NCI-H2029 (cell line): ENCODE measurements around the gene ANKRD29.
"Not testable (repeated sequence)": the region's sequence is repeated elsewhere in the genome, so short reads cannot be mapped to it uniquely, and the experiment has no call there.

ENCODE experiments used
- DNase-seq: peaks from one replicate; lab custom pipeline; 2025; lab: John Stamatoyannopoulos, UW

Gene ANKRD29

DNA sequence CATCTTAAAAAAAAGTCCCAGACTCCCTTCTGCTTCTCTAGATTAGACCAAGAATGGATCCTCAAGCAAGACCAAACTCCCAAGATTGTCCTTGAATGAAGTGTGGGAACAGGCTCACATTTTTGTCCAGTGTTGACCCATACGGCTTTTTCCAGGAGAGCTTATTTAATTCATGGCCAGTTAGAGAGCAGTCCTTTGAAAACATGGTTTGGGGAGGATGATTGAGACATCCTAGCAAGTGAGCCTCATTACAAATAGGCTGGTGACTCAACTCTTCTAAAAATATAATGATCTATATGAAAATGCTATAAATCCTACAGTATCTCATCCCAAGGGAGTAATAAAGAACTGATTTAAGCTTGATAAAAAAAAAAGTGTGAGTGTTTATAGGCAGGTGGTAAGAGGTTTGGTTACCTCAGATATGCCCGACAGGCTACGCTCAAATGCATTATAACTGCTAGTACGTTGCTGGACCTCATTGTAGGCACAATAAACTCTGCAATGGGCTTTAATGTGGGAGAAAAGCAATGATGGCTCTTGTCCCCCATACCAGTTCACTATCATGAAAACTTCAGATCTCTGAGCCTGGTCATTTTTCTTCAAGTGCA is 17.0 kb downstream of the ANKRD29 start:
- DNase-seq, result no peak

- DNase-seq, result no peak
Measured at GRCh38 chr18:23643815-23644490, 18.8 kb downstream of the ANKRD29 start.

DNA sequence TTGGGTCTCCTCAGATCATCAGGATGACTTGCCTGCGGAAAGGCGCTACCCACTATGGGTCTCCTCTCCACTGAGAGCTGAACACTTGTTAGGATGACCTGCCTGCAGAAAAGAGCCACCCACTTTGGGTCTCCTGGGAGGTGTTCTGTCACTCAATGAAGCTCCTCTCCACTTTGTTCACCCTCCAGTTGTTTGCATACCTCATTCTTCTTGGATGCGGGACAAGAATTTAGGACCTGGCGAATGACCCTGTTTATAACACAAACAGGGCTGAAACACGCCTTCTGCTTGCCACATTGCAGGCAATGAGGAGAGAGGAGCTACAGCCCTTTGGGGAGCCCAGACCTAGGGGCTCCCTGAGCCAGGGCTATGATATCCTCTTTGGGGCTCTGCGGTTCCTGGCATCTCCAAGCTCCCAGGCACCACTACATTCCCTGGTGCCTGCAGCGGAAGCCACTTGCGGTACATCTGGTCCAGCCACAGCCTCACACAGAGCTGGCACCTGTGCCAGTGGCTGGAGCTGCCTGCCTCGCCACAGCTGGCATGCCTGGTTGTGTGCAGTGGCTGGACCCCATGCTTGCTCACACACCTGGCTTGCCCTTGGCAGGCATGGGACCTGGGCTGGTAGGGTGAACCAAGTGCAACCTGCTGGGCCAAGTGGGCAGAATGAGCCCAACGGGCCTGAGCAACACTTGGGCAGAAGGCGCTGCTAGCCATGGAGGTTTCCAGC is 20.6 kb downstream of the ANKRD29 start:
- no peak for DNase-seq

DNA sequence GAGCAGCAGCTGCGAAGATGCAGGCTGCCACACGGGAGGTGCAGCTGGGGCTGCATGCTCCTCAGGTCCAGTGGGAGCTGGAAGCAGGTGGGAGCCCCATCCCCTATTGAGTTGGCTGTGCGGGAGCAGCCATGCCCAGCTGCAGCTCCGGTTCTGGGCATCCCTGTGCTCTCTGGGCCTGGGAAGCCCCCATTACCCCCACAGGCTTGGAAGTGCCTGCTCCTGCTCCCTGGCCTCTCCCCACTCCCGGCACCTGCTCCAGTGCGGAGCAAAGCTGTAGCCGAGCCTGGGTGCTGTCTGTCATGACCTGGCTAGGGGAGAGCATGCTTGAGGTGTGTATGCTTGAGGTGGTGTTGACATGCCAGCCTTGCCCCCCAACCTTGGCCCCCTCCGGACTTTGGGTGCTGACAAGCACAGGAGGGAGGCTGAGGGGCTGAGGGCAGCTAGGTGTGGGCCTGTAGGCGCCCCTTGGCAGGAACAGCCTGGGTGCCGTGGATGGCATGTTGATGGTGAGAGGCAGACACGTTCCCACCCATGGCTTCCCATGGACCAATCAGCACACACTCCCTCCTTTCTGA is 21.5 kb downstream of the ANKRD29 start:
- no peak for DNase-seq

DNA sequence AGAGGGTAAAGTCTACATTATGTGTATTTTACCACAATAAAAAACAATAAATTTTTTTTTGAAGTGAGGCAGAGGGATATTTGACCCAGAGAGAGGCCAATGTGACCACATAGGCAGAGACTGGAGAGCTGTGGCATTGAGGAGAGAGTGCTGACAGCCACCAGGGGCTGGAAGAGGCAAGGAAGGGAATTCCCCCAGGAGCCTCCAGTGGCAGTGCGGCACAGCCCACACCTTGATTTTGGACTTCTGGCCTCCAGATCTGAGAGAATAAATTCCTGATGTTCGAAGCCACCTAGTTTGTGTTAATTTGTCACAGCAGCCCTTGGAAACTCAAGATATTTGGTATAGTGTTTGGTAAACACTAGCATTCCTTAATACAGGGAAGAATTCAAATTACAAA is 22.7 kb downstream of the ANKRD29 start:
- DNase-seq, result no peak

DNA sequence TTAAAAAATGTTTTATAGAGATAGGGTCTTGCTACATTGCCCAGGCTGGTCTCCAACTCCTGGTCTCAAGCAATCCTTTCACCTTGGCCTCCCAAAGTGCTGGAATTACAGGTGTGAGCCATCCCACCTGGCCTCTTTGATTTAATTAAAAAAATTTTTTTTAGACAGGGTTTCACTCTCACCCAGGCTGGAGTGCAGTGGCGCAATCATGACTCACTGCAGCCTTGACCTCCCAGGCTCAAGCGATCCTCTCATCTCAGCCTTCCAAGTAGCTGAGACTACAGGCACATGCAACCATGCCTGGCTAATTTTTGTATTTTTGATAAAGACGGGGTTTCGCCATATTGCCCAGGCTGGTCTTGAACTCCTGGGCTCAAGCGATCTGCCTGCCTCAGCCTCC is 26.3 kb downstream of the ANKRD29 start:
- not testable (repeated sequence) for DNase-seq

- no peak for DNase-seq
Measured at GRCh38 chr18:23636071-23636399, 26.7 kb downstream of the ANKRD29 start.

DNA sequence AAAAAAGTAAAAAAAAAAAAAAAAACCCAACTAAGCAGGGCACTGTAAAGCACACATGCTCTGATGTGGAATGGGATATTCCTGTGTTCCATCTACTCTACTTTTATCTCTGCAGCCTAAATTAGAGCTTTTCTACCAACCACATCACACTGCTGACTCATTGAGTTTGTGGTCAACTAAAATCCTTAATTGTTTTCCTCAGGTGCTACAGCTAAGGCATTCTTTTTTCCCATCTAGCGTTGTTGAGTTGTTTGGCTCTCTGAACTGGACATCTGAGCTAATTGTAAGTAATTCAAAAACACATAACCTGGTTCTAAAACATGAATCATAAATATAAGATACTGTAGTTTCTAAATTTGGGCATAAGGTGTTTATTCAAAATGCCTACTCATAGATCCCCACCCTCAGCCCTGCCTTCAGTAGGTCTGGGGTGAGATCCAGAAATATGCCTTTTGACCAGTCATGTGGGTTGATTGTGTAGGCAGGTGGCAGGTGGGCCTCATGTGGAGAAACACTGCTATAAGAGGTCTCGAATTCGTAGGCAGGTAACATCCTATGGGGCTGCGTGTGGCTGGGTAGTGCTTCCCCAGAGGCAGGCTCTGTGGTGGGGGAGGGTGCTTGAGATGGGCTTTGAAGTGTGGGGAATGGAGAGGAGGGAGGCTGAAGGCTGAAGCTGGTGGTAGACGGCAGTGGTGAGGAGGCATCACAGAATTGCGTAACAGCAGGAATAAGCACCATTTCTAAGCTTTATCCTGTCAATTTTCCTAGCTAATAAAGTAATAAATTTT is 27.2 kb downstream of the ANKRD29 start:
- no peak for DNase-seq

GRCh38 chr18:23634692-23635091 is 28.0 kb downstream of the ANKRD29 start:
- no peak for DNase-seq

GRCh38 chr18:23632615-23633014 is 30.1 kb downstream of the ANKRD29 start:
- no peak for DNase-seq

DNA sequence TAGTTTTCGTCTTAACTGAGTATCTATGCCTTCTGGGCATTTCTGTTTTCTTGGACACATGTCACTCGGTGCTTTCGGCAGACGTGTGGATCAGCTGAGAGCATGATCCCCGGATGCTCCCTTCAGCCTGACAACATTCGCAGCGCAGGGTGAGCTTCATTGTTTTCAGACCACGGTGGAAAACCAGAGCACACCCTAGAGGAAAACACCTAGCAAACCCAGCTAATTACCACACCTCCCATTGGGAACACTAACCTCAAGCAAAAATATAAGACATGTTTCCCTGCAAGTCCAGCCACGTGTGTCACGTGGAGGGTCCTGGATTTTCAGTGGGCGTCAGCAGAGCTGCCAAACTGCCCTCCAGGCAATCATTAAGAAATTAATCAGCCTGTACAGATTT is 31.0 kb downstream of the ANKRD29 start:
- DNase-seq, result no peak

DNA sequence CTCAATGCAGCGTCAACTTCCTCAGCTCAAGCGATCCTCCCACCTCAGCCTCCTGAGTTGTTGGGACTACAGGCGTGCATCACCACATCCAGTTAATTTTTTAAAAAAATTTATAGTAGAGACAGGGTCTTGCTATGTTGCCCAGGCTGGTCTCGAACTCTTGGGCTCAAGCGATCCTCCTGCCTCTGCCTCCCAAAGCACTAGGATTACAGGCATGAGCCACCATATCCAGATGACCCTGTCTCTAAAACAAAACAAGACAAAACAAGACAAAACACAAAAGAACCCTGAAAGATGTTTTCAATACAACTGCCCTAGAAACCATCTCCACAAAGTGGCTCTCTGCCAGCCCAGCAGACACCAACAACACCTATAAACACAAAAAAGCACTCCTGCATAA is 31.4 kb downstream of the ANKRD29 start:
- no peak for DNase-seq

DNA sequence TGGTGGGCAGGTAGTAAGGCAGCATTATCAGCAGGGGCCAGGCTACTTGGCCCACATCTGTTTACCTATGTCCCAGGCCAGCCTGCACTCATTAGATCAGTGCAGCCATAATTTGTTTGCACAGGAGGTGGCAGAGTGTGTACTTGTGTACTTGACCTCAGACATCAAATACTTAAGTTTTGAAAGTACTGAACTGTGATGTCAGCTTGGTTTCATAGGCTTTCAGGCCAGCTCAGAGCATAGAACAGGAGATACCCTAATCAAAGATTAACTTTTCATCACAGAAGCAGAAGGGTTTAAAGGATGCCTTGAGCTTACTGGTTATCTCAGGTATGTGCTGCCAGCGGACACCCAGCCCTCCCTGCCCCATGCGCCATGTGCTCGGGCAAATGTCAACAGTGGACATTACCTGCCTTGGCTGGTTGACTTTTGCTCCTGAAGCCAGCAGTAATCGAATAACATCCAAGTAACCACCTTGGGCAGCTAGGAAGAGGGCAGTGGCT is 33.2 kb downstream of the ANKRD29 start:
- DNase-seq, result peak; percentile 80

DNA sequence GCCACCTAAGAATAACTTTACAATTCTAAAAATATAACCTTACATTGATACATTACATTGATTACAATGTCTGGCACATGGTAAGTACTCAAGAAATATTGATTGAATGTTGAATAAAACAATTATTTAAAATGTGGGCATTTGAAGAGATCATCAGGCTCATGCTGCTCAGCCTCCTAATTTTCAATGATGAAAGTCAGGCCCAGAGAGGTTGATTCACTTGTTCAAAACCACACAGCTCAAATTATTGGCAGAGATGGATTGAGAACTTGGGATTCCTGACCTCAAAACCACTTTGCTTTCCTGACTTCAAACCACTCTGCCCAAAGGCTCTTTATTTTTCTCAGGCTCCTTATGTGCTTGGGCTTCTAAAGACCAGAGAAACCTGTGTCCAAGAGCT is 34.7 kb downstream of the ANKRD29 start:
- DNase-seq, result no peak

GRCh38 chr18:23627321-23627720 is 35.4 kb downstream of the ANKRD29 start:
- DNase-seq, result peak; percentile 40

GRCh38 chr18:23626451-23627279 is 36.0 kb downstream of the ANKRD29 start:
- DNase-seq, result no peak

- no peak for DNase-seq
Measured at GRCh38 chr18:23623040-23623439, 39.7 kb downstream of the ANKRD29 start.

DNA sequence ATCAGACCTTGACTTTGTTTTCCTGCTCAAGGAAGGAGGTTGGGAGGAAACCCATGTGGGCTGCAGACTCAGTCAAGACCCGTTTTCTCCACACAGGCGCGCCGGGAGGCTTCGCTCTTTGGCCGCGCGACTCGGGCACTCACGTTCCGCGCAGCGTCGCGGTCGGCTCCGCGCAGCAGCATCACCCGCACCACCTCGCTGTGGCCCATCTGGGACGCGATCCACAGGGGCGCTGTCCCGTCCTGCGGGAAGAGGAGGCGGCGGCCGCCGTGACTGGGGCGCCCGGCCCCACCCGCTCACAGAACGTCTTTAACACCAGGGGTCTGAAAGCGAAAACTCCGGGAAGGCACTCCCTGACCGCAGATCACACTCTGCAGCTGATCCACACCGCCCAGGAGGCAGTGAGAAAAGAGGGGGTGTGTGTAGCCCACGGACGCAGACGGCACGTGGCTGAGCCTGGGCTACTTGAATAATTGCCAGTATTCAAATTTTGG is 43.3 kb downstream of the ANKRD29 start:
- no peak for DNase-seq

DNA sequence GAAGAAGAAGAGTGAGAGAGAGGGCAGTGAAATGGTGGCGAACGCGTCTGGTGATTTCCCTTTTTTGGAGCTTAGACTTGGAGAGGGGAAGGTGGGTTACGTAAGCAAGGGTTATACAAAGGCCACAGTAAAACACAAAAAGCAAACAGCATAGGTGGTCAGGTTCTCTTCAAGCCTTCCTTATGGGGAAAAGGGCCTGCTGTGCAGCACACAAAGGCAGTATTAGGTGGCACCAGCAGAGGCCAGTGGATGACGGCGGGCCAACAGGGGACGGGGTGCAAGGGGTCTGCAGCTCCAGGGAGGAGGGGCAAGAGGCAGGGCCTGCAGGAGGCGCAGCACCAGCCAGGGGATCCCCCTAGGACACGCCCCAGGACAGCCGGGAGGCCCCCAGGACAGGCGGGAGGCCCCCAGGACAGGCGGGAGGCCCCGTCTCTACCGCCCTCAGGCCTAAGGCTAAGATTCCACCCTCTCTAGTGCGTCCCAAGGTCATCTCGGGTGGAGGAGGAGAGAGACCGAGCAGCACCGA is 43.8 kb downstream of the ANKRD29 start:
- DNase-seq, result no peak

- DNase-seq, result no peak
Measured at GRCh38 chr18:23617412-23618014, 45.2 kb downstream of the ANKRD29 start.
